ENCODE results near the gene NTN1. TPM values are rescaled to one million over a fixed set of nuclear protein-coding genes. Genes with fewer than 3 reads are reported as not detected.
A peak's percentile ranks its signal among the peaks of the same experiment; 100 is the strongest.

The NTN1 gene
- total RNA-seq, 1 donor from 2014 or later: 60.3 TPM

DNA sequence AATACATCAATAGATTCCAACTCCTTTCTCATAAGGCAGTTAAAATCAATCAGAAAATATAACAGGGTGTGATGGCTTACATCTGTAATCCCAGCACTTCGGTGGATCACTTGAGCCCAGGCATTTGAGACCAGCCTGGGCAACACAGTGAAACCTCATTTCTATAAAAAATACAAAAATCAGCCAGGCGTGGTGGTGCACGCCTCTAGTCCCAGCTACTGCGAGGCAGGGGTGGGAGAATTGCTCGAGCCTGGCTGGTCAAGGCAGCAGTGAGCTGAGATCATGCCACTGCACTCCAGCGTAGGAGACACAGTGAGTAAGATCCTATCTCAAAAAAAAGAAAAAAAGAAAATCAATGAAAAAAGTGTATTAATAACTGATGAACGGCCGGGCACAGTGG, 258.6 kb downstream of the NTN1 start:
- no peaks in the 10 kb centered on the region for H3K9me3 ChIP-seq (replicated peaks)
- H3K27ac ChIP-seq (replicated peaks): no peak overlapping the region
- no peaks in the 10 kb centered on the region for H3K27me3 ChIP-seq (ENCODE audit: low read depth)
- intact Hi-C loops (cut with micrococcal nuclease): no loop called here
- H3K36me3 ChIP-seq: no peaks in the 10 kb centered on the region
- no peak overlapping the region for H3K4me3 ChIP-seq
- H3K4me1 ChIP-seq: no peaks in the 10 kb centered on the region
- TF ChIP-seq, protein P1, sequence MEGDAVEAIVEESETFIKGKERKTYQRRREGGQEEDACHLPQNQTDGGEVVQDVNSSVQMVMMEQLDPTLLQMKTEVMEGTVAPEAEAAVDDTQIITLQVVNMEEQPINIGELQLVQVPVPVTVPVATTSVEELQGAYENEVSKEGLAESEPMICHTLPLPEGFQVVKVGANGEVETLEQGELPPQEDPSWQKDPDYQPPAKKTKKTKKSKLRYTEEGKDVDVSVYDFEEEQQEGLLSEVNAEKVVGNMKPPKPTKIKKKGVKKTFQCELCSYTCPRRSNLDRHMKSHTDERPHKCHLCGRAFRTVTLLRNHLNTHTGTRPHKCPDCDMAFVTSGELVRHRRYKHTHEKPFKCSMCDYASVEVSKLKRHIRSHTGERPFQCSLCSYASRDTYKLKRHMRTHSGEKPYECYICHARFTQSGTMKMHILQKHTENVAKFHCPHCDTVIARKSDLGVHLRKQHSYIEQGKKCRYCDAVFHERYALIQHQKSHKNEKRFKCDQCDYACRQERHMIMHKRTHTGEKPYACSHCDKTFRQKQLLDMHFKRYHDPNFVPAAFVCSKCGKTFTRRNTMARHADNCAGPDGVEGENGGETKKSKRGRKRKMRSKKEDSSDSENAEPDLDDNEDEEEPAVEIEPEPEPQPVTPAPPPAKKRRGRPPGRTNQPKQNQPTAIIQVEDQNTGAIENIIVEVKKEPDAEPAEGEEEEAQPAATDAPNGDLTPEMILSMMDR (IDR thresholded peaks at IDR 0.05; ENCODE audit: borderline replicate concordance): no peak
- DNase-seq: no peak

DNA sequence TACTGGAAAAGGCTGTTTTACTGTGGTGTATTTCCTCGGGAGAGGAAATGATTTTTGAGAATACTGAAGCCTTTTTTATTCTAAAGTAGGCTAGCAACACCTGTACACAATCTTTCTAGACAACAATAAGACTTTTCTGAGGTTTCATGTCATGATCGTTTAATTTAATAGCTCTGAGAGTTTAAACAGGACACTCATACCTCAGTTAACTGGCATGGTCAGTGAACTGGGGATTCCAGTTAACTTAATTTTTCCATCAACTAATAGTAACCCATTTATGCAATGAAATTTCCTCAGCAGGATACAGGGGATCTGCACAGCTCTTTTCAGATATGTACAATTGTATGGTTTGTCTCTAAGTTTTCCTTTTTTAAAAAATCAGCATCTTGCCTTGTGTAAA, 262.6 kb downstream of the NTN1 start:
- intact Hi-C loops (cut with micrococcal nuclease): no loop called here
- H3K27me3 ChIP-seq (ENCODE audit: low read depth): no peaks in the 10 kb centered on the region
- TF ChIP-seq, protein P1 (IDR thresholded peaks at IDR 0.05; ENCODE audit: borderline replicate concordance): no peak
- DNase-seq: no peak
- H3K9me3 ChIP-seq (replicated peaks): no peaks in the 10 kb centered on the region
- H3K27ac ChIP-seq (replicated peaks): peak overlapping the region; percentile 34
- H3K4me3 ChIP-seq: no peak overlapping the region
- no peaks in the 10 kb centered on the region for H3K4me1 ChIP-seq
- no peaks in the 10 kb centered on the region for H3K36me3 ChIP-seq

DNA sequence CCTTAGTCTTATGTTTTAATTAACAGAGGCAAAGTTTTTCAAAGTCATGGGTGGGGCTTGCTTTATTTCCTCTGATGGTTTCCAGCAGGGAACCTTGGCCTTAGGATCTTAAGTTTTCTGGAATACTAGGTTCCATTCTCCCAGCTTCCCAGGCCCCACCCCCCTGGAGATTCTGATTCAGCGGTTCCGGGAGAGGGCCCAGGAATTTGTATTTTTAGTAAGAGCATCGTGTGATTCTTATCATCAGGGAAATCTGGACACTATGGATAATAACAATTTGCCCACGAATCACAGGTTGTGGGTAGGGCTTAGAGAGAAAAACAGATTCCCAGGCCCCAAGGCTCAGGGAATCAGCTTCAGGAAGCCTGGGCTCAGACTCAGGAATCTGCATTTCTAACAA, 263.6 kb downstream of the NTN1 start:
- Histone ChIP-seq H3K4me1 (no peaks in the 10 kb centered on the region), H3K27me3 (ENCODE audit: low read depth) (no peaks in the 10 kb centered on the region), H3K27ac (replicated peaks) (peak overlapping the region; percentile 34), H3K9me3 (replicated peaks) (no peaks in the 10 kb centered on the region), H3K4me3 (no peak overlapping the region), H3K36me3 (no peaks in the 10 kb centered on the region)
- intact Hi-C loops (cut with micrococcal nuclease): no loop called here
- peak; percentile 22 for DNase-seq
- TF ChIP-seq, protein P1 (IDR thresholded peaks at IDR 0.05; ENCODE audit: borderline replicate concordance): no peak

DNA sequence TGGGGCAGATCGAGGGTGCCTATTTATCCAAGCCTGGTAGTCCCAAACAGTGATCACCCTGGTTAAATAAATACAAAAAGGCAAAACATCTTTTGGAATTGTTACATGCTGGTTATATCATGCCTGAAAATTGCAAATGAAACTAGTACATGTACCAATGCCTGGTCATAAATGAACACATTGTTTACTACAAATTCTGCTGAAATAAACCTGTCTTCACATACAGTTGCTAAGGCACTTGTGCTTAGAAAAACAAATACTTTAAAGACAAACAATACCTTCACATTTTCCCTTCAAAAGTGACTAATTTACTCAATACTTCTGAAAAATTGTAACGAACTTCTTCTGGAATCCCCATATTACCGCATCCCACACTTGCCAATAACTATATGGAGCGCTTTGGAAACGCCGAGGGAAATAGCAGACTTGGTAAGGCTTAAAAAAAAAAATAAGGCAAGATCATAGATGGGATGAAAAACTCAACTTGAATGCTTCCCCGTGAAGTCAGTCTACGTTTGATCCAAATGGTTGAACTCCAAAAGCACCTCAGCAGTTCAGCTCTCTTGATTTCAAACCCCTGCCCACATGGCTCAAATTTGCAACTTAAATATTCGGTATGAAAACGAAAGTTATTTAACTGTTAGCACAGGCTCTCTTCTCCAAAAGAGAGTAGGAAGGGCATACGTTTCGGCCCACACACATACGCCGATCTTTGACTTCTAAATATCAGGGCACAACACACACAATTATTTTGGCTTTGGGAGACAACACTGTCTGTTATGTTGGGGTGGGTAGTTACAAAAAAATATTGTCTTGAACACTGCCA, 264.5 kb downstream of the NTN1 start:
- Histone ChIP-seq H3K36me3 (no peaks in the 10 kb centered on the region), H3K4me1 (no peaks in the 10 kb centered on the region), H3K9me3 (replicated peaks) (no peaks in the 10 kb centered on the region), H3K27me3 (ENCODE audit: low read depth) (no peaks in the 10 kb centered on the region), H3K27ac (replicated peaks) (peak overlapping the region; percentile 34), H3K4me3 (no peak overlapping the region)
- intact Hi-C loops (cut with micrococcal nuclease): no loop called here
- TF ChIP-seq, protein P1 (IDR thresholded peaks at IDR 0.05; ENCODE audit: borderline replicate concordance): no peak
- DNase-seq: no peak

DNA sequence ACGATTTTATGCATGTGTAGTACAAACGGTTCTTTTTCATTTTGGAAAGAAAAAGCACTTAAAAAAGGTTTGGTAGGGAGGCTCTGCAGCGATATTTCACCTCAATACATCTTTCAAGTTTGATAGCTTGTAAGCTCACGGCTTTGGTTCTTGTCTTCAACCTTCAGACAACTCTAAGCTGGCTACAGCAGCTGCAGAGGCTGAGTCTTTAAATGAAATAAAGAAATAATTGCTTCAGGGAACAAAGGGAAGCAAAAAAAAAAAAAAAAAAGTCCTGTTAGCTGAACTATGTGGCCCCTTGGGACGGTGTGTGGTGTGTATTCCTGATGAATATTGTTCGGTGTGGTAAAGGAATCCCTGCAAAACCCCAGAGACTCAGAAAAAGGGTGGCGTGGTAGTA, 265.1 kb downstream of the NTN1 start:
- TF ChIP-seq, protein P1 (IDR thresholded peaks at IDR 0.05; ENCODE audit: borderline replicate concordance): no peak
- no peak overlapping the region for H3K4me3 ChIP-seq
- DNase-seq: no peak
- no peaks in the 10 kb centered on the region for H3K27me3 ChIP-seq (ENCODE audit: low read depth)
- H3K36me3 ChIP-seq: no peaks in the 10 kb centered on the region
- H3K4me1 ChIP-seq: no peaks in the 10 kb centered on the region
- H3K9me3 ChIP-seq (replicated peaks): no peaks in the 10 kb centered on the region
- H3K27ac ChIP-seq (replicated peaks): no peak overlapping the region
- intact Hi-C loops (cut with micrococcal nuclease): no loop called here

Data from left ventricle myocardium inferior (tissue), 1 donor.